K562 (cell line): ENCODE data around the gene SEC14L2. TPM values are rescaled to one million over a fixed set of nuclear protein-coding genes. Genes with fewer than 3 reads are reported as not detected.

Source experiments
- CC2D1A ChIP-seq: fragments of 450-650 bp; IDR thresholded peaks from 2 replicates; pipeline ENCODE4 v1.6.1; 2017; ENCODE audit warnings: mild to moderate bottlenecking
- DDX20 ChIP-seq: fragments of 450-650 bp; IDR thresholded peaks from 2 replicates; pipeline ENCODE4 v1.6.1; 2016; ENCODE audit warnings: missing genetic modification characterization, low read depth, mild to moderate bottlenecking, missing compliant biosample characterization, moderate library complexity
- GATAD2A ChIP-seq: fragments of 450-650 bp; IDR thresholded peaks from 2 replicates; pipeline ENCODE4 v1.6.1; 2017
- MECOM ChIP-seq: fragments of 250-450 bp; sonication (Bioruptor Pico); IDR thresholded peaks from 2 replicates; pipeline ENCODE4 v1.8.0; 2022; ENCODE audit warnings: inconsistent platforms
- MEF2A ChIP-seq: IDR thresholded peaks from 2 replicates; pipeline ENCODE4 v1.6.1; 2011; ENCODE audit warnings: low read depth, mild to moderate bottlenecking, low read length, moderate library complexity; ENCODE audit not compliant: control insufficient read depth
- NUFIP1 ChIP-seq: fragments of 450-650 bp; IDR thresholded peaks from 2 replicates; pipeline ENCODE4 v1.6.1; 2018; ENCODE audit not compliant: partially characterized antibody
- PHB ChIP-seq: fragments of 250-450 bp; sonication (Bioruptor Pico); IDR thresholded peaks from 2 replicates; pipeline ENCODE4 v1.5.0; 2021
- TAF7 ChIP-seq: fragments of 450-650 bp; IDR thresholded peaks from 2 replicates; pipeline ENCODE4 v1.6.1; 2016; ENCODE audit warnings: missing genetic modification characterization, missing compliant biosample characterization
- TAL1 ChIP-seq: fragments of 450-650 bp; IDR thresholded peaks from 2 replicates; pipeline ENCODE4 v1.6.1; 2016; ENCODE audit warnings: mild to moderate bottlenecking
- TCF3 ChIP-seq: sonication (generic); formaldehyde crosslinking; IDR thresholded peaks from 2 replicates; pipeline ENCODE4 v1.4.0; 2020; ENCODE audit warnings: mild to moderate bottlenecking, missing genetic modification reagents
- U2AF1 ChIP-seq: fragments of 200-400 bp; formaldehyde crosslinking; optimal IDR thresholded peaks from 2 replicates; pipeline ENCODE3; 2017; ENCODE audit warnings: mild to moderate bottlenecking, low read depth, low read length, moderate library complexity
- ZBED1 ChIP-seq: IDR thresholded peaks from 2 replicates; pipeline ENCODE4 v1.6.1; 2014
- ZC3H8 ChIP-seq: fragments of 450-650 bp; IDR thresholded peaks from 2 replicates; pipeline ENCODE4 v1.6.1; 2017
- ZFP1 ChIP-seq: fragments of 450-650 bp; formaldehyde crosslinking; IDR thresholded peaks from 2 replicates; pipeline ENCODE4 v1.4.0; 2020; ENCODE audit warnings: mild to moderate bottlenecking, mixed read lengths
- ZNF124 ChIP-seq: sonication (generic); formaldehyde crosslinking; IDR thresholded peaks from 2 replicates; pipeline ENCODE4 v1.8.1; 2022; ENCODE audit warnings: missing genetic modification reagents
- ZNF143 ChIP-seq: sonication (generic); formaldehyde crosslinking; IDR thresholded peaks from 2 replicates; pipeline ENCODE4 v1.9.0; 2022; ENCODE audit warnings: mild to moderate bottlenecking, missing genetic modification reagents
- ZNF232 ChIP-seq: sonication (generic); formaldehyde crosslinking; IDR thresholded peaks from 2 replicates; pipeline ENCODE4 v1.8.0; 2022; ENCODE audit warnings: mild to moderate bottlenecking, missing genetic modification reagents
- ZNF764 ChIP-seq: fragments of 250-450 bp; sonication (Bioruptor Pico); IDR thresholded peaks from 2 replicates; pipeline ENCODE4 v1.4.0; 2020; ENCODE audit warnings: low read depth, mild to moderate bottlenecking, moderate library complexity
- ZNF77 ChIP-seq: fragments of 250-450 bp; sonication (Bioruptor Pico); IDR thresholded peaks from 2 replicates; pipeline ENCODE4 v1.5.0; 2020
- polyA plus RNA-seq, 8 experiments: library from polyadenylated mRNA; depleted of rRNA in 4 of 8; stranded (reverse) in 5 of 8; unstranded in 3 of 8; fragments of >200 nt; fragmentation: Nextera tagmentation in 2 of 8; fragmentation: Illumina TruSeq in 1 of 8; extraction: Ambion mirVana in 2 of 8; extraction: Trizol in 1 of 8; gene quantifications; 2 replicates each; pipeline versions ENCODE4 v1.2.1 to v1.2.3, GENCODE V29; 2011 to 2014; ENCODE audit warnings: inconsistent platforms in 1 of 8, missing spikeins in 1 of 8
- total RNA-seq, 7 experiments: library from RNA; depleted of rRNA in 6 of 7; stranded (reverse); fragments of >200 nt in 6 of 7; fragmentation: Illumina TruSeq in 2 of 7; extraction: Trizol in 2 of 7; gene quantifications; 2 replicates each; pipeline versions ENCODE4 v1.2.1 to v1.2.3, GENCODE V29; 2011 to 2021; ENCODE audit warnings: low replicate concordance in 1 of 7
- TF ChIP-seq, protein P1 (sequence below): IDR thresholded peaks from 2 replicates; pipeline ENCODE4 v1.6.1; 2014; ENCODE audit warnings: antibody characterized with exemption
- TF ChIP-seq, protein P2 (sequence below): fragments of 250-450 bp; sonication (Bioruptor Pico); IDR thresholded peaks from 2 replicates; pipeline ENCODE4 v1.4.0; 2020; ENCODE audit warnings: mild to moderate bottlenecking
- TF ChIP-seq, protein P3 (sequence below): sonication (generic); formaldehyde crosslinking; IDR thresholded peaks from 2 replicates; pipeline ENCODE4 v1.8.0; 2022; ENCODE audit warnings: missing genetic modification reagents, mild to moderate bottlenecking, borderline replicate concordance
- TF ChIP-seq, protein P4 (sequence below): fragments of 250-450 bp; sonication (Bioruptor Pico); IDR thresholded peaks from 2 replicates; pipeline ENCODE4 v1.8.0; 2021; ENCODE audit warnings: mild to moderate bottlenecking, moderate library complexity

SEC14L2 gene
- total and polyA plus RNA-seq, 9 of the 15 experiments (the other 6 are each of a cell fraction or from before 2014, with no cell fraction given): 0.03 to 0.17 (median 0.10) TPM

DNA sequence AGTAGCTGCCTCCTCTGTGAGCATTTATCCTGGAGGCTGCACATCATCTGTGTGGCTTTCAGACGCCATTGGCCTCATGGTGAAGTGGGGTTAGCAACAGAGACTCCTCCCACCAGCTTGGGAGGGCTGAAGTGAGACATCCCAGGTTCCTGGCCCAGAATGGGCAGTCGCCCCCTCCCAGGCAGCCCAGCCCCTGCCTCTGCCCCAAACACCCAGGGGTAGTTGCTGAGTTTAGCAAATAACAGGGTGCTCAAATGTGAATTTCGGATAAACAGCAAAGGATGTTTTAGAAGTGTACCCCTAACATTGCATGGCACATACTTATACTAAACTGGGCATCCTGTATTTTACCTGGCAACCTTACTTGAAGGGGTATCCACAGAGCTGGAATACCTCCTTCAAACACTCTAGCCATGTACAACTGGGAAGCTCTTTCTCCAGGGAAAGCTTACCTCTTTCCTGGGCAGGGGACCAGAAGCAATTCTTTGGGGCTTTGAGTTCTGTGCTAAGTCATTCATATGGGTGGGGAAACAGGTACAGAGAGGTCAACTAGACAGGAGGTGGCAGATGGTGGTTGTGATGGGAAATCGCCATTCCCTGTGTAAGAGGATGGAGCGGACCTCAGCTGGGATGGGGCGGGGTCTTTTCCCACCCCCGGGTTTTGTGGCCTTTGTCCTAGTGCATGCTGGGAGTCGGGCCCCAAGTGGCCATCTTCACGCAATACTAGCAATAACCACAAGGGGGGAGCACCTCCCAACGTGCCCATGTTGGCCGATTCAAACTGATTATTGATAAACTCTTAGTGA, 48.0 kb downstream of the SEC14L2 start (continued):
- TF ChIP-seq DDX20 (tag) (no peak), ZFP1 (CRISPR knock-in tag) (no peak), TAF7 (tag) (no peak), CC2D1A (no peak), NUFIP1 (no peak), GATAD2A (no peak), PHB (CRISPR knock-in tag) (no peak; the same call in 1 of the 2 replicates), MECOM (CRISPR knock-in tag) (no peak), ZNF77 (CRISPR knock-in tag) (no peak), ZNF232 (no peak), TCF3 (CRISPR knock-in tag) (no peak), TAL1 (no peak), ZNF764 (no peak), ZC3H8 (peak; percentile 89; the same call in 1 of the 2 replicates), ZBED1 (peak; percentile 90), MEF2A (no peak), U2AF1 (no peak), ZNF124 (no peak), ZNF143 (CRISPR knock-in tag) (peak; percentile 77)
- TF ChIP-seq, protein P1, sequence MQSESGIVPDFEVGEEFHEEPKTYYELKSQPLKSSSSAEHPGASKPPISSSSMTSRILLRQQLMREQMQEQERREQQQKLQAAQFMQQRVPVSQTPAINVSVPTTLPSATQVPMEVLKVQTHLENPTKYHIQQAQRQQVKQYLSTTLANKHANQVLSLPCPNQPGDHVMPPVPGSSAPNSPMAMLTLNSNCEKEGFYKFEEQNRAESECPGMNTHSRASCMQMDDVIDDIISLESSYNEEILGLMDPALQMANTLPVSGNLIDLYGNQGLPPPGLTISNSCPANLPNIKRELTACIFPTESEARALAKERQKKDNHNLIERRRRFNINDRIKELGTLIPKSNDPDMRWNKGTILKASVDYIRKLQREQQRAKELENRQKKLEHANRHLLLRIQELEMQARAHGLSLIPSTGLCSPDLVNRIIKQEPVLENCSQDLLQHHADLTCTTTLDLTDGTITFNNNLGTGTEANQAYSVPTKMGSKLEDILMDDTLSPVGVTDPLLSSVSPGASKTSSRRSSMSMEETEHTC: no peak
- TF ChIP-seq, protein P2, sequence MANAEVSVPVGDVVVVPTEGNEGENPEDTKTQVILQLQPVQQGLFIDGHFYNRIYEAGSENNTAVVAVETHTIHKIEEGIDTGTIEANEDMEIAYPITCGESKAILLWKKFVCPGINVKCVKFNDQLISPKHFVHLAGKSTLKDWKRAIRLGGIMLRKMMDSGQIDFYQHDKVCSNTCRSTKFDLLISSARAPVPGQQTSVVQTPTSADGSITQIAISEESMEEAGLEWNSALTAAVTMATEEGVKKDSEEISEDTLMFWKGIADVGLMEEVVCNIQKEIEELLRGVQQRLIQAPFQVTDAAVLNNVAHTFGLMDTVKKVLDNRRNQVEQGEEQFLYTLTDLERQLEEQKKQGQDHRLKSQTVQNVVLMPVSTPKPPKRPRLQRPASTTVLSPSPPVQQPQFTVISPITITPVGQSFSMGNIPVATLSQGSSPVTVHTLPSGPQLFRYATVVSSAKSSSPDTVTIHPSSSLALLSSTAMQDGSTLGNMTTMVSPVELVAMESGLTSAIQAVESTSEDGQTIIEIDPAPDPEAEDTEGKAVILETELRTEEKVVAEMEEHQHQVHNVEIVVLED: no peak
- TF ChIP-seq, protein P3, sequence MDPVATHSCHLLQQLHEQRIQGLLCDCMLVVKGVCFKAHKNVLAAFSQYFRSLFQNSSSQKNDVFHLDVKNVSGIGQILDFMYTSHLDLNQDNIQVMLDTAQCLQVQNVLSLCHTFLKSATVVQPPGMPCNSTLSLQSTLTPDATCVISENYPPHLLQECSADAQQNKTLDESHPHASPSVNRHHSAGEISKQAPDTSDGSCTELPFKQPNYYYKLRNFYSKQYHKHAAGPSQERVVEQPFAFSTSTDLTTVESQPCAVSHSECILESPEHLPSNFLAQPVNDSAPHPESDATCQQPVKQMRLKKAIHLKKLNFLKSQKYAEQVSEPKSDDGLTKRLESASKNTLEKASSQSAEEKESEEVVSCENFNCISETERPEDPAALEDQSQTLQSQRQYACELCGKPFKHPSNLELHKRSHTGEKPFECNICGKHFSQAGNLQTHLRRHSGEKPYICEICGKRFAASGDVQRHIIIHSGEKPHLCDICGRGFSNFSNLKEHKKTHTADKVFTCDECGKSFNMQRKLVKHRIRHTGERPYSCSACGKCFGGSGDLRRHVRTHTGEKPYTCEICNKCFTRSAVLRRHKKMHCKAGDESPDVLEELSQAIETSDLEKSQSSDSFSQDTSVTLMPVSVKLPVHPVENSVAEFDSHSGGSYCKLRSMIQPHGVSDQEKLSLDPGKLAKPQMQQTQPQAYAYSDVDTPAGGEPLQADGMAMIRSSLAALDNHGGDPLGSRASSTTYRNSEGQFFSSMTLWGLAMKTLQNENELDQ (CRISPR knock-in tag): no peak
- TF ChIP-seq, protein P4, sequence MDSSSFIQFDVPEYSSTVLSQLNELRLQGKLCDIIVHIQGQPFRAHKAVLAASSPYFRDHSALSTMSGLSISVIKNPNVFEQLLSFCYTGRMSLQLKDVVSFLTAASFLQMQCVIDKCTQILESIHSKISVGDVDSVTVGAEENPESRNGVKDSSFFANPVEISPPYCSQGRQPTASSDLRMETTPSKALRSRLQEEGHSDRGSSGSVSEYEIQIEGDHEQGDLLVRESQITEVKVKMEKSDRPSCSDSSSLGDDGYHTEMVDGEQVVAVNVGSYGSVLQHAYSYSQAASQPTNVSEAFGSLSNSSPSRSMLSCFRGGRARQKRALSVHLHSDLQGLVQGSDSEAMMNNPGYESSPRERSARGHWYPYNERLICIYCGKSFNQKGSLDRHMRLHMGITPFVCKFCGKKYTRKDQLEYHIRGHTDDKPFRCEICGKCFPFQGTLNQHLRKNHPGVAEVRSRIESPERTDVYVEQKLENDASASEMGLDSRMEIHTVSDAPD: no peak
